Measurements from ENCODE around the gene USP43.

GRCh38 chr17:9769036-9769695, 123.8 kb downstream of the USP43 start:
- TF ChIP-seq CTCF (optimal IDR thresholded peaks at IDR 0.05 in 1 of 3, IDR thresholded peaks at IDR 0.05 in 1 of 3, conservative IDR thresholded peaks at IDR 0.05 in 1 of 3; ENCODE audit: extremely low read depth in 1 of 3, insufficient read depth in 2 of 3, low read length in 3 of 3) (no peak), EZH2 (IDR thresholded peaks at IDR 0.05; ENCODE audit: low read length) (no peak)

All from keratinocyte (primary cell).